Right lobe of liver (tissue), 6 donors: ENCODE data around the gene SHISA9. TPM values are rescaled to one million over a fixed set of nuclear protein-coding genes. Genes with fewer than 3 reads are reported as not detected.

Source experiments
- ATAC-seq, 4 donors: fragments of 200-7000 bp; cut with Tn5 transposase; one replicate each; pipeline ENCODE4 v1.9.1; 2020; ENCODE audit warnings: mild to moderate bottlenecking in 4 of 4, moderate library complexity in 4 of 4
- DNase-seq, 3 donors: peaks; one replicate each; pipeline ENCODE4 v3.0.0-alpha.2; 2020
- H3K27ac ChIP-seq, 3 donors: fragments of 200-600 bp; one replicate each; pipeline ENCODE4 v1.8.0; 2022
- H3K27me3 ChIP-seq, 2 donors: fragments of 200-600 bp; one replicate each; pipeline ENCODE4 v1.8.0; 2022
- H3K36me3 ChIP-seq, 4 donors: fragments of 200-600 bp; sonication (generic) in 1 of 4; one replicate each; pipeline versions ENCODE4 v1.5.1 to v1.8.0; 2017 to 2022; ENCODE audit warnings: control low read depth in 1 of 4
- H3K4me1 ChIP-seq, 4 donors: fragments of 200-600 bp; sonication (generic) in 1 of 4; one replicate each; pipeline versions ENCODE4 v1.5.1 to v1.8.0; 2017 to 2022; ENCODE audit warnings: control low read depth in 1 of 4
- H3K4me3 ChIP-seq, 3 donors: fragments of 200-600 bp; one replicate each; pipeline ENCODE4 v1.8.0; 2022
- H3K9me3 ChIP-seq, 4 donors: fragments of 200-600 bp; sonication (generic) in 1 of 4; one replicate each; pipeline versions ENCODE4 v1.5.1 to v1.8.0; 2017 to 2022; ENCODE audit warnings: control low read depth in 1 of 4
- POLR2A ChIP-seq: fragments of 450-650 bp; IDR thresholded peaks from one replicate; pipeline ENCODE4 v1.6.1; 2017; ENCODE audit warnings: antibody characterized with exemption, mild to moderate bottlenecking
- WGBS: methylation state at CpG from one replicate; pipeline ENCODE4 v1.1.6; 2018; ENCODE audit warnings: low coverage, low lambda C conversion rate; ENCODE audit not compliant: insufficient coverage; ENCODE audit errors: missing lambda C conversion rate; 5-methylcytosine and 5-hydroxymethylcytosine counted together
- intact Hi-C, 2 donors: fragments of 100-400 bp; cut with DNase I; formaldehyde crosslinking; loops; one replicate each; pipeline versions ENCODE4 v1.11.2 to v1.14.1; 2022
- total RNA-seq, 6 experiments: library from RNA; depleted of rRNA in 2 of 6; stranded (reverse); fragments of >200 nt in 2 of 6; fragmentation: NEBNext Ultra II Directional in 3 of 6; extraction: Animal tissue kit (Norgen Biotek cat#: 25700) in 3 of 6; gene quantifications; one replicate each; pipeline versions ENCODE4 v1.1.0 to v1.2.4, GENCODE V29; 2016 to 2023
- TF ChIP-seq, protein P1 (sequence below), 4 donors: fragments of 200-600 bp in 3 of 4; fragments of 450-650 bp in 1 of 4; IDR thresholded peaks; one replicate each; pipeline versions ENCODE4 v1.5.1 to v1.8.0; 2016 to 2022; ENCODE audit warnings: antibody characterized with exemption in 4 of 4, mild to moderate bottlenecking in 2 of 4
- donor health status: DM: no; HTN: yes; CAD: no.
- donor health status: DM: no; HTN: no; CAD: no.
- donor health status: DM: no; HTN: no; CAD: no.
- donor health status: DM: no; HTN: yes; CAD: no.
- donor health status: DM: no; HTN: yes; CAD: no.

Gene SHISA9
- total RNA-seq, 6 experiments from 2014 or later = 0.02 to 0.06 TPM; not detected in 4

DNA sequence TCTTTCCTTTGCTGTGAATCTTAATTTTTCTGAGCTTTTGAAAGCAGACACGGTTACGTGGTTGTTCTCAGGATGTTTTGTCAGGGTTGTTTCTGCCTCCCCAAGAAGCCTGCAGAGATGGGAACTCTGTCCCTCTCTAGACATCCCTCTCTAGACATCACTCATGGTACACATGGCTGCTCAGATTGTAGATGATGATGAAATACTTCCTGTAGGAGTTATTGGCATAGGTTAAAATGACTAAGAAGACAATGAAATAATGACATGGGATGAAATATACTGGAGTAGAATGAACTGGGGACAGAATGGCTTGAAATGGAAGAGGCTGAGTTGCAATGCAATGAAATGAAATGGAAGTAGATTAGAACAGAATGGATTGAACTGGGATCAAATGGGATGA lies 253.4 kb downstream of the SHISA9 start:
- Histone ChIP-seq H3K9me3 (no peaks in the 10 kb centered on the region), H3K36me3 (no peaks in the 10 kb centered on the region), H3K27me3 (no peaks in the 10 kb centered on the region), H3K4me1 (no peaks in the 10 kb centered on the region), H3K4me3 (no peak overlapping the region), H3K27ac (no peak overlapping the region)
- ATAC-seq = no peak
- DNase-seq = no peak
- intact Hi-C loops = no loop called here
- WGBS = 68% methylated on average over 2 of the region's 2 CpGs
- TF ChIP-seq, protein P1, sequence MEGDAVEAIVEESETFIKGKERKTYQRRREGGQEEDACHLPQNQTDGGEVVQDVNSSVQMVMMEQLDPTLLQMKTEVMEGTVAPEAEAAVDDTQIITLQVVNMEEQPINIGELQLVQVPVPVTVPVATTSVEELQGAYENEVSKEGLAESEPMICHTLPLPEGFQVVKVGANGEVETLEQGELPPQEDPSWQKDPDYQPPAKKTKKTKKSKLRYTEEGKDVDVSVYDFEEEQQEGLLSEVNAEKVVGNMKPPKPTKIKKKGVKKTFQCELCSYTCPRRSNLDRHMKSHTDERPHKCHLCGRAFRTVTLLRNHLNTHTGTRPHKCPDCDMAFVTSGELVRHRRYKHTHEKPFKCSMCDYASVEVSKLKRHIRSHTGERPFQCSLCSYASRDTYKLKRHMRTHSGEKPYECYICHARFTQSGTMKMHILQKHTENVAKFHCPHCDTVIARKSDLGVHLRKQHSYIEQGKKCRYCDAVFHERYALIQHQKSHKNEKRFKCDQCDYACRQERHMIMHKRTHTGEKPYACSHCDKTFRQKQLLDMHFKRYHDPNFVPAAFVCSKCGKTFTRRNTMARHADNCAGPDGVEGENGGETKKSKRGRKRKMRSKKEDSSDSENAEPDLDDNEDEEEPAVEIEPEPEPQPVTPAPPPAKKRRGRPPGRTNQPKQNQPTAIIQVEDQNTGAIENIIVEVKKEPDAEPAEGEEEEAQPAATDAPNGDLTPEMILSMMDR (IDR thresholded peaks at IDR 0.05) = no peak
- TF ChIP-seq POLR2A = no peak

DNA sequence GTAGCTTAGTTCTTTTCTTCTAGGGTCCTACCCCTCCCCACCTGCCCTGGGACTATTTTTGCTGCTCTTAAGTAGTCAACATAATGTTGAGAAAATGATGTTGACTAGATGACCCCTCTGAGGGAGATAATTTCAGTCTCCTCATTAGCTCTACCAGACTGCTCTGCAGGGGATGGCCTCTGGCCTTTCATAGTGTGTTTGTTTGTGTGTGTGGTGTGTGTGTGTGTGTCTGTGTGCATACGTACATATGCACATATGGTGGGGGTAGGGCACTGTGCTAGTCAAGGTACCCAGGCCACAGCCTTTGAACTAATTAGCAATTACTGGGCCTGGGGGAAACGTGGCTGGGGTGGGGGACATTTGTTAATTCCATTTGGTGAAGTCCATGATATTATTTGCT lies 254.0 kb downstream of the SHISA9 start:
- Histone ChIP-seq H3K9me3 (no peaks in the 10 kb centered on the region), H3K36me3 (no peaks in the 10 kb centered on the region), H3K4me3 (no peak overlapping the region), H3K27ac (no peak overlapping the region), H3K4me1 (no peaks in the 10 kb centered on the region), H3K27me3 (no peaks in the 10 kb centered on the region)
- TF ChIP-seq, protein P1 (IDR thresholded peaks at IDR 0.05) = no peak
- TF ChIP-seq POLR2A = no peak
- intact Hi-C loops = no loop called here
- ATAC-seq (no peak), DNase-seq (no peak)
- WGBS = 25% methylated on average over 1 of the region's 2 CpGs

DNA sequence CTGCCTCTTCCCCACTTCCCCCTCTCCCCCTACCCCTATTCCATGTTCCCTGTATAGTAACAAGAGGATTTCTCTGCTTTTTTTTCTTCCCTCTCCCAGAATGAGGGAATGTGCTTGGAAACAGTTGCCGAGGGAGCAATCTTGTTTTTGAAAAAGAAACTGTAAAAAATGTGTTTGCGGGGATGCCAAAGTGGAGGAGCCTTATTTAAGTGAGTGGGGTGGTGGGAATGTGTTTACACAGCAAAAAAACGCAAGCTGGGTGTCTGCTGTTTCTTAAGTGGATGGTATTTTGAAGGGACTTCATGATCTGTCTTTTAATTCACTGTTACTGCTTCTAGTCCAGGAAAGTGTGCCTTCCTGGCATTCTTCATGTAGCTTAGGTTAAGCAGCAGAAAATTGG lies 254.4 kb downstream of the SHISA9 start:
- ATAC-seq (no peak), DNase-seq (no peak)
- intact Hi-C loops = no loop called here

DNA sequence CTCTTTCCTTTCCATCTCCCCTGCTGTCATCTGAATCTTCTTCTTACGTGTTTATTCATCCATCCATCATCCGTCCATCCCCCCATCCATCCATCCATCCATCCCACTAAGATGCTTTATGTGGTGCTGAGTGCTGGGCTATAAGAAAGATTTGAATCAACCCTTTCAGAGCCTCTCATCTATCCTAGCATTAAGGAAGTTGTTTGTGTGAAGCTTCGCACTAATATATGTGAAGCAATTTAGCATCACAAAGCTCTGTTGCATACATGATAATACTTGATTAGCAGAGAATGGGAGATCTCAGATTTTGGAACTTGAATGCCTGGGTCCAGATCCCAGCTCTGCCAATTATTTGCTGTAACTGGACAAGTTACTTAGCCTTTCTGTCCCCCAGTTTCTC lies 255.7 kb downstream of the SHISA9 start:
- ATAC-seq = no peak
- no peak overlapping the region for H3K4me3 ChIP-seq
- no peaks in the 10 kb centered on the region for H3K4me1 ChIP-seq
- H3K36me3 ChIP-seq = no peaks in the 10 kb centered on the region
- TF ChIP-seq, protein P1 (IDR thresholded peaks at IDR 0.05) = no peak
- no peak for TF ChIP-seq POLR2A
- no peaks in the 10 kb centered on the region for H3K27me3 ChIP-seq
- no peak overlapping the region for H3K27ac ChIP-seq
- 54% methylated on average over 3 of the region's 3 CpGs for WGBS
- no peaks in the 10 kb centered on the region for H3K9me3 ChIP-seq
- intact Hi-C loops = no loop called here
- DNase-seq = no peak

More for the DNA sequence above, 254.4 kb downstream of the SHISA9 start:
- Histone ChIP-seq H3K9me3 (no peaks in the 10 kb centered on the region), H3K4me3 (no peak overlapping the region), H3K4me1 (no peaks in the 10 kb centered on the region), H3K36me3 (no peaks in the 10 kb centered on the region), H3K27ac (no peak overlapping the region), H3K27me3 (no peaks in the 10 kb centered on the region)
- WGBS = 47% methylated on average over 3 of the region's 3 CpGs
- no peak for TF ChIP-seq POLR2A
- TF ChIP-seq, protein P1 (IDR thresholded peaks at IDR 0.05) = no peak

DNA sequence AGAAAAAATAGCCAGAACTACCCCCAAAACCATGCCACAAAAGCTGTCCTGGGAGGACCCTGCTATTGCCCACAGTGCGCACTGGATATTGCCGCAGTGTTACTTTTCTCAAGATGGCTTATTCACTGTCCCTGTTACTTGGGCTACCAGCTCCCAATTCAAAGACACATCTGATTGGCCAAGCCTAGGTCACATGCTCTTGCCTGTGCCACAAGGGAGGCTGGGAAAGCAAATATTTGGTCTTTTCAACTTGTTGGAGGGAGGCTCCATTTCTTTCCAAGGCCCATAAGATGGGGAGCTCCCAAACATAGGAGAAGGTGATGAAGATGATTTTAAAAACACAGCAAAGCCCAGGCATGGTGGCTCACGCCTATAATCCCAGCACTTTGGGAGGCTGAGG lies 257.0 kb downstream of the SHISA9 start:
- TF ChIP-seq, protein P1 (IDR thresholded peaks at IDR 0.05) = no peak
- TF ChIP-seq POLR2A = no peak
- Histone ChIP-seq H3K27me3 (no peaks in the 10 kb centered on the region), H3K4me3 (no peak overlapping the region), H3K27ac (no peak overlapping the region), H3K4me1 (no peaks in the 10 kb centered on the region), H3K36me3 (no peaks in the 10 kb centered on the region), H3K9me3 (no peaks in the 10 kb centered on the region)
- intact Hi-C loops = no loop called here
- WGBS = 83% methylated on average over 1 of the region's 3 CpGs
- no peak for ATAC-seq
- DNase-seq = no peak
